ENCODE measurements around the gene TMEM209.

Gene TMEM209

DNA sequence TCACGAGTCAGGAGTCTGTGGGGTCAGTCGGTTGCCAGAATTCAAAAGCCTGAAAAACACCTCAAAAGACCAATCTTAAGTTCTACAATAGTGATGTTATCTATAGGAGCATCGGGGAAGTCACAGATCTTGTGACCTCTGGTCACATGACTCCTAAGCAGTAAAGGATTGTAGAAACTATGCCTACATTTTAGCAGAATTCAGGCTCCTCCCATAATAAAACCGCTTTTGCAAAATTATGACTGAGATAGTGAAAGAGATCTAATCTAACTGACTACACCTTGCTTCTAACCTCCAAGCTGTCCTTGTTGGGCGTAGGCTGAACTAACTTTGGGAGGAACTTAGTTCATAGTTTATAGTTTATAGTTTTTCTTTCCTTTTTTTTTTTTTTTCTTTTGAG is 19.0 kb upstream of the TMEM209 start:
- no peak for DNase-seq (ENCODE audit: low read depth)
- no peak overlapping the region for H3K4me3 ChIP-seq (ENCODE audit: low read depth, low read length)
- TF ChIP-seq, protein P1, sequence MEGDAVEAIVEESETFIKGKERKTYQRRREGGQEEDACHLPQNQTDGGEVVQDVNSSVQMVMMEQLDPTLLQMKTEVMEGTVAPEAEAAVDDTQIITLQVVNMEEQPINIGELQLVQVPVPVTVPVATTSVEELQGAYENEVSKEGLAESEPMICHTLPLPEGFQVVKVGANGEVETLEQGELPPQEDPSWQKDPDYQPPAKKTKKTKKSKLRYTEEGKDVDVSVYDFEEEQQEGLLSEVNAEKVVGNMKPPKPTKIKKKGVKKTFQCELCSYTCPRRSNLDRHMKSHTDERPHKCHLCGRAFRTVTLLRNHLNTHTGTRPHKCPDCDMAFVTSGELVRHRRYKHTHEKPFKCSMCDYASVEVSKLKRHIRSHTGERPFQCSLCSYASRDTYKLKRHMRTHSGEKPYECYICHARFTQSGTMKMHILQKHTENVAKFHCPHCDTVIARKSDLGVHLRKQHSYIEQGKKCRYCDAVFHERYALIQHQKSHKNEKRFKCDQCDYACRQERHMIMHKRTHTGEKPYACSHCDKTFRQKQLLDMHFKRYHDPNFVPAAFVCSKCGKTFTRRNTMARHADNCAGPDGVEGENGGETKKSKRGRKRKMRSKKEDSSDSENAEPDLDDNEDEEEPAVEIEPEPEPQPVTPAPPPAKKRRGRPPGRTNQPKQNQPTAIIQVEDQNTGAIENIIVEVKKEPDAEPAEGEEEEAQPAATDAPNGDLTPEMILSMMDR (IDR thresholded peaks at IDR 0.05; ENCODE audit: control insufficient read depth, extremely low read depth, insufficient read depth) = no peak

DNA sequence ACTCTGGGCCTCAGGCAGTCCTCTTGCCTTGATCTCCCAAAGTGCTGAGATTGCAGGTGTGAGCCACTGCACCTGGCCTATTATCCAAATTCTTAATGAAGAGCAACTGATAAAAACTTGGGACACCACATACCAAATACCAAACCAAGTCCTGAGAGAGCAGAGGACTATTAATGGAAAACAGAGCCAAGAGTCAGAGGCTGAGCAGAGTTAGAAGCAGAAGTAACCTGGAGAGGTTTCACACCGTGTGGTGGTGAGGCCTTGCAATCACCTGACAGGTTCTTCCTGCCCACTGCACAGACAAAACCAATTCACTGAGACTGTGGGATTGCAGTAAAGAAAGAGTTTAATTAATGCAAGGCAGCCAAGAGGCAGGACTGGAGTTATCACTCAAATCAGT is 18.4 kb upstream of the TMEM209 start:
- H3K4me3 ChIP-seq (ENCODE audit: low read depth, low read length) = no peak overlapping the region
- TF ChIP-seq, protein P1 (IDR thresholded peaks at IDR 0.05; ENCODE audit: control insufficient read depth, extremely low read depth, insufficient read depth) = no peak
- DNase-seq (ENCODE audit: low read depth) = no peak

DNA sequence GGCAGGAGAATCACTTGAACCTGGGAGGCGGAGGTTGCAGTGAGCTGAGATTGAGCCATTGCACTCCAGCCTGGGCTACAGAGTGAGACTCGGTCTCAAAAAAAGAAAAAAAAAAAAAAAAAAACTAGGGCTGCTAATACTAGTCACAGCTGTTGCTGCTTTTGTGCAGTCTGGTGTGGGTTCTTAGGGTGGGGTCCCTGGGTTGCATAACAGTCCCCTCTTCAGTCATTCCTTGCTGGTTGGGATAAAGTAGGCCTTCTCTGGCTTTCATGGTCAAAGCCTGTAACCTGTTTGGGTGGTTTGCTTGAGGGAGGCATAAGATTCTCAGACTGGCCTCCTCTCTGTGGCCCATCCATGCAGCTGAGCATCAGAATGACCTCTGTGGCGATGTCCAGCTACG is 16.5 kb upstream of the TMEM209 start:
- no peak for DNase-seq (ENCODE audit: low read depth)
- TF ChIP-seq, protein P1 (IDR thresholded peaks at IDR 0.05; ENCODE audit: control insufficient read depth, extremely low read depth, insufficient read depth) = no peak
- no peak overlapping the region for H3K4me3 ChIP-seq (ENCODE audit: low read depth, low read length)

DNA sequence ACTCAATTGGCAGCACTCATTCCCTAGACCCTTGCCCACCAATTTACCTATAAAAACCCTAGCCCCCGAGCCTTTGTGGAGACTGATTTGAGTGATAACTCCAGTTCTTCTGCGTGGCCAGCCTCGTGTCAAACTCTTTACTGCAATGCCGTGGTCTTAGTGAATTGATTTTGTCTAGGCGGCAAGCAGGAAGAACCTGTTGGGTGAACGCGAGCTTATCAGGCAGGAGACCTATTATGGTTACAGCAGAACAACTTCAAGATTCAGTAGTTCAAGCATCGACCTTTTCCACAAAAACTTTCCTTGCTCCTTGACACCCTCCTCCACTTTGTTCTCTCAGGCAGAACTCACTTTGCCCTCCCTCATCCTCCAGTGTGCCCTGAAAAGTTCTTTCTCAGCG is 14.7 kb upstream of the TMEM209 start:
- DNase-seq (ENCODE audit: low read depth) = no peak
- H3K4me3 ChIP-seq (ENCODE audit: low read depth, low read length) = no peak overlapping the region
- TF ChIP-seq, protein P1 (IDR thresholded peaks at IDR 0.05; ENCODE audit: control insufficient read depth, extremely low read depth, insufficient read depth) = no peak

DNA sequence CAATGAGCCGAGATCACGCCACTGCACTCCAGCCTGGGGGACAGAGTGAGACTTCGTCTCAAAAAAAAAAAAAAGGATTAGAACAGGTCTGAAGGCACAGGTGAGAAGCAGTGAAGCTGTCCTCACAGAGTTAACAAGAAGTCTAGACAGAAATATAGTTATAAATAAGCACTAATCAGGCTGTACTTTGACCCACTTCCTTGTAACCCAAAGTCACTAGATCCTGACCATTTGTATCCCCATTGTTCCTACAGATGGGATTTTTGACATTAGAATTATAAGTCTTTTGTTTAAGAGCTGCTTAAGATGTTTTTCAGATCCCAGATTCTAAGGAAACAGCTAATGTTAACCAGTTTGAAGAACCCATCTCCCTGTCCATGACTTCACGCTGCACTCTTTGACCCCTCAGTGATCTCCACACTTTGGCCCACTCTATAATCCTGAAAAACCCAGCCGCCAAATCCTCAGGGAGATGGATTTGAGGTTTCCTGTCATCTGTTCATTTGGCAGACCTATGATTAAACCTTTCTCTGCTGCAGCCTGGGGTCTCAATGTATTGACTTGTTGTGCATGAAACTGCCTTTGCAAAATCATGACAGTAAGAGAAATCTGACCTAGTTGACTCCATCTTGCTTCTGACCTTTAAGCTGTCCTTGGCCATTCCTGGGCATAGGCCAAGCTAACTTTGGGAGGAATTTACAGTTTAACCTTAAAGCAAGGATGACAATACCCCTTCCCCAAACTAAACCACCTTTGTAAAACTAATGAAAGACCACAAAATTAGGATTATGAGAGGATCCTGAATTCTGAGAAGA is 13.8 kb upstream of the TMEM209 start:
- DNase-seq (ENCODE audit: low read depth) = no peak
- no peak overlapping the region for H3K4me3 ChIP-seq (ENCODE audit: low read depth, low read length)
- TF ChIP-seq, protein P1 (IDR thresholded peaks at IDR 0.05; ENCODE audit: control insufficient read depth, extremely low read depth, insufficient read depth) = no peak

DNA sequence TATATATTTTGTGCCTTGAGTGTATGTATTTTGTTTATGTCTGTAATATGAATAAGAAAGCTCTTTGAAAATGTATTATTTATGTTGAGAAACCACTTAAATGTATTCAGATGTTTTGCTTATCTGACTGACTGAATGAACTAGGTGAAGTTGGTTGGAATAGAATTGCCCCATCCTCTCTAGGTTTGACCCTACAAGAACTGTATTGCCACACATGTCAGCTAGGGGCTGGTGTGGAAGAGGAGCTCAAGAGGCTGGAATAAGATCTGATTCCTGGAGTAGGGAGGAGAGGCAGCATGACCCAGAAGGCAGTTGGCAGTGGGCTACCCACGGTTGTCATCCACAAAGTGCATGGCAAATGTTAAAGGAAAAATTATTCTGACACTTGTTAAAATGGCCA is 11.5 kb upstream of the TMEM209 start:
- H3K4me3 ChIP-seq (ENCODE audit: low read depth, low read length) = no peak overlapping the region
- no peak for DNase-seq (ENCODE audit: low read depth)
- TF ChIP-seq, protein P1 (IDR thresholded peaks at IDR 0.05; ENCODE audit: control insufficient read depth, extremely low read depth, insufficient read depth) = no peak

DNA sequence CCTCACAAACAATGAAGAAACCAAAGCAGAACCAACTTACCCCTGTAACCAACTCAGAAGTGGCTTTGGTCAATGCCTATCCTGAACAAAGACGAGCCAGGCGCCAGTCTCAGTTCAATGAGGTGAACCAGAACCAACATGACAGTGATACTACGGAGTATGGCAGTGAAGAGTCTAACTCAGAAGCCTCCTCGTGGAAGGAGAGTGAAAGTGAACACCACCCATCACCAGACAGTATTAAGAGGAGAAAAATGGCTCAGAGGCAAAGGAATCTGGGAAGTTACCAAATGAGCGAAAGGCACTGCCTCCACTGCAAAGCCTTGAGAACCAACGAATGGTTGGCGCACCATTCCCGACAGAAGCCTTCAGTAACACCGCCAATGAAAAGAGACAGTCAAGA is 10.8 kb upstream of the TMEM209 start:
- DNase-seq (ENCODE audit: low read depth) = no peak
- TF ChIP-seq, protein P1 (IDR thresholded peaks at IDR 0.05; ENCODE audit: control insufficient read depth, extremely low read depth, insufficient read depth) = no peak
- no peak overlapping the region for H3K4me3 ChIP-seq (ENCODE audit: low read depth, low read length)

Data from LNCaP clone FGC (cell line).